ENCODE data around the gene HIPK3. TPM values are rescaled to one million over a fixed set of nuclear protein-coding genes. Genes with fewer than 3 reads are reported as not detected.

Gene HIPK3
- total RNA-seq, 1 donor from 2014 or later = 83.0 TPM

DNA sequence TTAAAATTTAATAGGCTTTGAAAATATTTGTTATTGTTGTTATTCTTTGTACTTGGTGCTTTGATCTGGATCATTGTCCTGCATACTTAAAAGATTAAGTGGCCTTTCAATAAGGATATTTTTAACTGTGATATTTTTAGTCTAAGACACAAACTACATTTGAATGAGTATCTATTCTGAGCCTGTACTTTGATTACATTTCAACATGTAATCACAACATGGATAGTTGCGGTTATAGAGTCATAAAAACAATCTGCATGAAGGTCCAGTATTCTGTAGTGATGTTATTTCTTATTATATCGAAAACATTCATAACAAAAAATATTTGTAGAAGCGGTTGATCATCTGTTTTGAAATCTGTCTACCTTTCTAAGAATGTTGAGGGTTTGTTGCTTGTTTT, 58.6 kb downstream of the HIPK3 start:
- Mint-ChIP-seq H3K27me3 (ENCODE audit: low read depth) (no peaks in the 10 kb centered on the region), H3K9me3 (ENCODE audit: low read depth) (no peaks in the 10 kb centered on the region), H3K4me1 (ENCODE audit: low read depth) (peaks cover 37% of the 10 kb centered on the region), H3K27ac (ENCODE audit: unreplicated experiment) (peak overlapping the region; percentile 54), H3K36me3 (ENCODE audit: low read depth) (no peaks in the 10 kb centered on the region), H3K4me3 (ENCODE audit: unreplicated experiment) (no peak overlapping the region)
- DNase-seq (ENCODE audit: low spot score) = no peak
- TF ChIP-seq, protein P1, sequence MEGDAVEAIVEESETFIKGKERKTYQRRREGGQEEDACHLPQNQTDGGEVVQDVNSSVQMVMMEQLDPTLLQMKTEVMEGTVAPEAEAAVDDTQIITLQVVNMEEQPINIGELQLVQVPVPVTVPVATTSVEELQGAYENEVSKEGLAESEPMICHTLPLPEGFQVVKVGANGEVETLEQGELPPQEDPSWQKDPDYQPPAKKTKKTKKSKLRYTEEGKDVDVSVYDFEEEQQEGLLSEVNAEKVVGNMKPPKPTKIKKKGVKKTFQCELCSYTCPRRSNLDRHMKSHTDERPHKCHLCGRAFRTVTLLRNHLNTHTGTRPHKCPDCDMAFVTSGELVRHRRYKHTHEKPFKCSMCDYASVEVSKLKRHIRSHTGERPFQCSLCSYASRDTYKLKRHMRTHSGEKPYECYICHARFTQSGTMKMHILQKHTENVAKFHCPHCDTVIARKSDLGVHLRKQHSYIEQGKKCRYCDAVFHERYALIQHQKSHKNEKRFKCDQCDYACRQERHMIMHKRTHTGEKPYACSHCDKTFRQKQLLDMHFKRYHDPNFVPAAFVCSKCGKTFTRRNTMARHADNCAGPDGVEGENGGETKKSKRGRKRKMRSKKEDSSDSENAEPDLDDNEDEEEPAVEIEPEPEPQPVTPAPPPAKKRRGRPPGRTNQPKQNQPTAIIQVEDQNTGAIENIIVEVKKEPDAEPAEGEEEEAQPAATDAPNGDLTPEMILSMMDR (IDR thresholded peaks at IDR 0.05) = no peak

DNA sequence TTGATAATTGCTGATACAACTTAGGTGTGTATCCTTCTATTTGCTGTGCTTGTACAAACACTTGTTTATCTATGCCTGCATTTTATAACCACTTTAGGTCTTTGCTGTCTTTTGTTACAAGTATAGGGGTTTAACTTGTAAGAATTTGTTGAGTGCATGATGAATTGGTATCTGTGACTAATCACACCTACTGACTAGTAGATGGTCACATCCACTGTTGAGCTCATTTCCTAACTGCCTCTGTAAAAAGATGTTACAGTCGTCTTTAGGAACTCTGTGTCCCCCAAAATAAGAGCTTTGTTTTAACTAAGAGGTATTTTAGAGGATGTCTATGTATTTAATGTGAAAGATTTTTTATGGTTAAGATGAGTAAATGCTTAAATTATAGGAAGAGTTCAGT, 60.5 kb downstream of the HIPK3 start:
- Mint-ChIP-seq H3K4me1 (ENCODE audit: low read depth) (peaks cover 23% of the 10 kb centered on the region), H3K36me3 (ENCODE audit: low read depth) (no peaks in the 10 kb centered on the region), H3K27me3 (ENCODE audit: low read depth) (no peaks in the 10 kb centered on the region), H3K27ac (ENCODE audit: unreplicated experiment) (no peak overlapping the region), H3K9me3 (ENCODE audit: low read depth) (no peaks in the 10 kb centered on the region), H3K4me3 (ENCODE audit: unreplicated experiment) (no peak overlapping the region)
- TF ChIP-seq, protein P1 (IDR thresholded peaks at IDR 0.05) = no peak
- no peak for DNase-seq (ENCODE audit: low spot score)

DNA sequence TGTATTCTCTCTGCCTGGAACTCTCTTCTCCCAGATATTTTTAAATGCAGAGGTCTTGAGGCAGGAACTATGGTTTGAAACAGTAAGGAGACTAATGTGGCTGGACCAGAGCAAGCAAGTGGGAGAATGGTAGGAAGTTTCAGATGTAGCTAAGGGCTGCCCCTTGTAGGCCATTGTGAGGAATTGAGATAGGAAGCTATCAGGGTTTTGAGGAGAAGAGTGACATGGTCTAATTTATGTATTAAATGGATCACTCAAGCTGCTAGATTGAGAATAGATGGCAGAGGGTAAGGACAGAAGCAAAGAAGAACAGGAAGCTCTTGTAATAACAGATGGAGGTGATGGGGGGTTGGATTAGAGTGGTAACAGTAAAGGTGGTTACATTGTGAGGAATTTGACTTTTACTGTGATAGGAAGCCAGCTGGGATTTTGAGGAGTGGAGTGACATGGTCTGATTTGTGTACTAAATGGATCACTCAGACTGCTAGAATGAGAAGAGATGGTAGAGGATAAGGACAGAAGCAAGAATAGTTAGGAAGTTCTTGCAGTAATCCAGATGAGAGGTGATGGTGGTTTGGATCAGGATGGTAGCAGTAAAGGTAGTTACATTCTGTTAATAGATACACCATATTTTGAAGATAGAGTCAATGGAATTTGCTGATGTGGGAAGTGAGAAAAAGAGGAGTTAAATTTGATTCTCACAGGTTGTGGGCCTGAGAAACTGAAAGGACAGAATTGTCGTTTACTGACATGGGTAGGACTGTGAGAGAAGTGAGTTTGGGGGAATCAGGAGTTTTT, 63.0 kb downstream of the HIPK3 start:
- DNase-seq (ENCODE audit: low spot score) = no peak
- Mint-ChIP-seq H3K4me1 (ENCODE audit: low read depth) (peaks cover 26% of the 10 kb centered on the region), H3K4me3 (ENCODE audit: unreplicated experiment) (no peak overlapping the region), H3K27ac (ENCODE audit: unreplicated experiment) (no peak overlapping the region), H3K27me3 (ENCODE audit: low read depth) (no peaks in the 10 kb centered on the region), H3K36me3 (ENCODE audit: low read depth) (no peaks in the 10 kb centered on the region), H3K9me3 (ENCODE audit: low read depth) (no peaks in the 10 kb centered on the region)
- TF ChIP-seq, protein P1 (IDR thresholded peaks at IDR 0.05) = no peak

DNA sequence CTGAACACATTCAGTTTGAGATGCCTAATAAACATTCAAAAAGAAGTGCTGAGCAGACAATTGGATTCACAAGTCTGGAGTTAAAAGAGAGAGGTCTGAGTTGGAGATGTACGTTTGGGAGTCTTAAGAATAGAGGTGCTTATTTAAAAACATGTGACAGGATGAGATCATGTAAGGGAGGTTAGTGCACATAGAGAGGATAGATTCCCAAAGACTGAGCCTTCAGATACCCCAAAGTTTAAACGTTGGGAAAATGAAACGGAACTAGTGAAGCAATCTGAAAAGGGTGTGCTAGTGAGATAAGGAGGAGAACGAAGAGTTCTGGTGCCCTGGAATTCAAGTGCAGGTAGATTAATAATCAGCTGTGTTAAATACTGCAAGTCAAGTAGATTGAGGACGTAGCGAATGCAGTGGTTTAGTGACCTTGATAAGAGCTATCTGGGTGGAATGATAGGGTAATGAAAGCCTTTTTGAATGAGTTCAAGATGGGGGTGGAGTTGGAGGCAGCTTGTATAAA, 63.7 kb downstream of the HIPK3 start:
- no peak overlapping the region for H3K27ac Mint-ChIP-seq (ENCODE audit: unreplicated experiment)
- H3K27me3 Mint-ChIP-seq (ENCODE audit: low read depth) = no peaks in the 10 kb centered on the region
- TF ChIP-seq, protein P1 (IDR thresholded peaks at IDR 0.05) = no peak
- no peaks in the 10 kb centered on the region for H3K36me3 Mint-ChIP-seq (ENCODE audit: low read depth)
- no peak overlapping the region for H3K4me3 Mint-ChIP-seq (ENCODE audit: unreplicated experiment)
- no peak for DNase-seq (ENCODE audit: low spot score)
- H3K9me3 Mint-ChIP-seq (ENCODE audit: low read depth) = no peaks in the 10 kb centered on the region
- H3K4me1 Mint-ChIP-seq (ENCODE audit: low read depth) = peaks cover 24% of the 10 kb centered on the region

DNA sequence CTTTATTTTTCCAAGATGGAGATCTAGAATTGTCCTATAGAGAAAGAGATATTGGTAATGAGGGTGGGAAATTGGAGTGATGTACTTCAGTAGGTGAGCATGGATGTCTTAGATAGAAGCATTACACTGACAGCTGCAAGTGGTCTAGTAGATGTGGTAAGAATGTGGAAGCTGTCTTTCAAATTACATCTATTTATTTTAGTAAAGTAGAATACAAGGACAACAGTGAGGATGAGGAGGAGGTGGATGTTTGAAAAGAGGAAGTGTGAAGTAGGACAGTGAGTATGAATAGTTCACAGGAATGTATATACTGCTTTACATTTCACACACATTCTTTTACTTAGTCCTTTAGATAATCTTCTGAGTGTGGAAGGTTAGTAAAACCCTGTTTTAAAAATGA, 64.2 kb downstream of the HIPK3 start:
- H3K4me1 Mint-ChIP-seq (ENCODE audit: low read depth) = peaks cover 24% of the 10 kb centered on the region
- H3K9me3 Mint-ChIP-seq (ENCODE audit: low read depth) = no peaks in the 10 kb centered on the region
- H3K27ac Mint-ChIP-seq (ENCODE audit: unreplicated experiment) = no peak overlapping the region
- no peaks in the 10 kb centered on the region for H3K27me3 Mint-ChIP-seq (ENCODE audit: low read depth)
- no peak overlapping the region for H3K4me3 Mint-ChIP-seq (ENCODE audit: unreplicated experiment)
- no peak for DNase-seq (ENCODE audit: low spot score)
- TF ChIP-seq, protein P1 (IDR thresholded peaks at IDR 0.05) = no peak
- no peaks in the 10 kb centered on the region for H3K36me3 Mint-ChIP-seq (ENCODE audit: low read depth)
